Head of caudate nucleus (tissue), 42 donors: ENCODE data around the gene MMP13.

ENCODE experiments used
- DNase-seq, 42 donors: peaks; one replicate each; pipeline versions ENCODE4 v3.0.0 to v3.0.0-alpha.2; 2020 to 2021; ENCODE audit warnings: mixed read lengths in 7 of 42
- intact Hi-C: fragments of 100-400 bp; cut with DNase I; formaldehyde crosslinking; loops from one replicate; pipeline ENCODE4 v1.15.0; 2022

Gene MMP13

DNA sequence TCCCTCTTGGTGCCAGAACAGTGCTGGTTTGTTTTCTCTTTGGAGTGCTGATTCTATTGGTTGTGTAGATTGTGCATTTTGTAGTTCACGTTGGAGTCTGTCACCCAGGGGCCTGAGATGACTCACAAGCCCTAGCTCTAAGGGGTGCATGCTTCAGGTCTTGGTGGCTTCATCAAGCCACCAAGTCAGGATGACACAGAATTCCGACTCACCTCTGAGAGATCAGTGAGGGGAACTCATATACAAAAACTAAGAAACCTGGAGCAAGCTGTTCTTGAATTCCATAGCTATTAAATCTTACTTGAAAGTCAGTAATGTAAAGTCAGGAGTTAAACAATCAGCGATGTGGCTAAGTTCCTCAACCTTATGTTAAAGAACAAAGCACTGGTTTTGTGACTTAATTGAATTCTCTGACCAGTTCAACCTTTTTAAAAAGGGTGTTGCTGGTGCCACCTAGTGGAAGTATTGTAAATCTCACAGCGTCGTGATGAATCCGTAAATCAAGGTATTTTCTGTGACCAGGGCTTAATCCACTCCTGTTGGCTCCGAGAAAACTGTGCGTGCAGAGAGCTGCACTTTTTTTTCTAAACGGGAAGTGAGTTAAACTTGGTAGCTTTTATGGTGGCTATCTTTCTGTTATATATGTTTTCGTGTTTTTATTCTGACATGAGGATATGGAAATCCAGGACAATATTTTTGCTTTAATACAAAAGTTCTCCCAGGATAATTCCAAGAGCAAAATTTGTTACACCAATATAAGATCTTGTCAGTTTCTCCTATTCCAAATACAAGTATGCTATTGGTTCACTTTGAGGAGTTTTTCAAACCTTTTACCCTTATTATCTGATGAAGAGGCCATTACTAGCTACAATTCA, 14.6 kb downstream of the MMP13 start:
- intact Hi-C loops: no loop called here
- DNase-seq: peak in 28 of 42 donors; percentile 15 to 73 (median 49)

DNA sequence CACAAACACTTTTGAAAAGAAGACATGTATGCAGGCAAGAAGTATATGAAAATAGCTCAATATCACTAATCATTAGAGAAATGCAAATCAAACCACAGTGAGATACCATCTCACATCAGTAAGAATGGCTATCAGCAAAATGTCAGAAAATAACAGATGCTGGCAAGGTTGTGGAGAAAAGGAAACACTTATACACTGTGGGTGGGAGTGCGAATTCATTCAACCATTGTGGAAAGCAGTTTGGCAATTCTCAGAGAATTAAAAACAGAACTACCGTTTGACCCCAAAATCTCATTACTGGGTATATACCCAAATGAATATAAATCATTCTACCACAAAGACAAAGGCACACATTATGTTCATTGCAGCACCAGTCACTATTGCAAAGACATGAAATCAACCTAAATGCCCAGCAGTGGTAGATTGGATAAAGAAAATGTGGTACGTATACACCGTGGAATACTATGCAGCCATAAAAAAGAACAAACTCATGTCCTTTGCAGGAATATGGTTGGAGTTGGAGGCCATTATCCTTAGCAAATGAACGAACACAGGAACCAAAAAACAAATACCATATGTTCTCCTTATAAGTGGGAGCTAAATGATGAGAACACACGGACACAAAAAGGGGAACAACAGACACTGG, 18.5 kb downstream of the MMP13 start:
- intact Hi-C loops: no loop called here

DNA sequence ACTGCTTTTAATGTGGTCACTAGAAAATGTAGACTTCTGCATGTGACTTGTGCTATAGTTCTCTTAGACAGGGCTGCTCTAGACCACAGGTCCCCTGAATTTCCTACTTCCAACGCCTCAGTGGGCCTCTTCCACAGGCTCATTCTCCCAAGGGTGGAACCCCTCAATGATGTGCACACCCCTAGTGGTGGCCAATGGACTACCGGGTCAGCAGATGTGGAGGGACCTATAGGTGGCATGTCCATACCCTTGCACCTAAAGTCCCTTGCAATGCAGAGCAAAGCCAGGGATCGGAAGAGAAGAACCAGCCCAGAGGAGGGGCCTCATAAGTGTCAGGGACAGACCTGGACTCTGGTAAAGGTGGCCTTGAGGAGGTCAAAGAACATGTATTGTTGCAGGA, 20.0 kb downstream of the MMP13 start:
- intact Hi-C loops: no loop called here
- DNase-seq: no peak

More for the DNA sequence above, 18.5 kb downstream of the MMP13 start:
- DNase-seq: no peak

DNA sequence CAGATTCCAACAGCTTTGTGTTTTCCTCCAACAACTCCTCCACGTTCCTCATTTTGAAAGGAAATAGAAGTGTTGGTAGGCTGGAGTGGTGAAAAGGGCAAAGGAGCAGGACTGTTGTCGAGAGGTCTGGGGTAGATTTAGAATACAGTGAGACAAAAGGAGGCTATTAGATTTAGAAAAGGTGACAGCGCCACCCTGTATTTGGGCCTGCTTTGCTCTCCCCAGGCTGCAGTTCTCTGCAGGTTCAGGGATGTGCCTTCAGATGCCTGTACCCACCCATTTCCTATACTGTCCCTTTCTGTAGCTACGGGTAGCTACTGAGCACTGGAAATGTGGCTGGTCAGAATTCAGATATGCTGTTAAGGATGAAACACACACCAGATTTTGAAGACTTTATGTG, 20.8 kb downstream of the MMP13 start:
- intact Hi-C loops: no loop called here
- no peak for DNase-seq

DNA sequence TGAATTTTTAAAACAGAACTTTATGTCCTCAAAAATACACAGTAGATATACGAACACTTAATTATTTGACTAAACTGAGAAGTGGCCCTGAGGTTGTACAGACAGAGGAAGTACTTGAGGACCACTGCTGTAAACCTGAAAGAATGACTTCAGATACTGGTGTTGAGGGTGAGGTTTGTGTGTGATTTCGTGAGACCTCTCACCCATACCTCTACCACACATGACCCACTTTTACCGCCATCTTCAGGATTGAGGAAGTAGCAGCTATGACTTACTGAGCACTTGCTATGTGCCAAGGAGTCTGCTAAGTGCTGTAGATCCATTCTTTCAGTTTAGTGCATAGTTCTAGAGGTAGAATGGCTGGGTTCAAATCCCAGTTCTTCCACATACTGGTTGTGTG, 21.9 kb downstream of the MMP13 start:
- DNase-seq: no peak
- intact Hi-C loops: no loop called here

DNA sequence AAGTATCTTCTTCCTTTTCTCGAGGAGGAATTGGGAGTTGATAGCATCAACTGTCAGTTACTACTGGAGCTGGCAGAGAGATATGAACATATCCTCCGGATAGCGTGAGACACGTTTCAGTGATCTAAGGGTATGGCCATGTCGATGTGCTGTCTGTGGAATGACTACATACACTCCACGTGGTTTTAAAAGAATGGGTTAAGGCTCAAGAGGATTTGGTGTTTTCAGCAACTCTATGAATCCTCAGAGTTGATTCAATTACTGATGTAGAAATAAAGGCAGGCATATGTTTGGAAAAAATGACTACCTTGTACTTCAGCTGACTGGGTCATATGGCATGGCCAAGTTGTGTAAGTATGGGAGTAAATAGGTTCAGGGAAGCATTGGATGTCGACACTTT, 22.9 kb downstream of the MMP13 start:
- no peak for DNase-seq
- intact Hi-C loops: no loop called here

DNA sequence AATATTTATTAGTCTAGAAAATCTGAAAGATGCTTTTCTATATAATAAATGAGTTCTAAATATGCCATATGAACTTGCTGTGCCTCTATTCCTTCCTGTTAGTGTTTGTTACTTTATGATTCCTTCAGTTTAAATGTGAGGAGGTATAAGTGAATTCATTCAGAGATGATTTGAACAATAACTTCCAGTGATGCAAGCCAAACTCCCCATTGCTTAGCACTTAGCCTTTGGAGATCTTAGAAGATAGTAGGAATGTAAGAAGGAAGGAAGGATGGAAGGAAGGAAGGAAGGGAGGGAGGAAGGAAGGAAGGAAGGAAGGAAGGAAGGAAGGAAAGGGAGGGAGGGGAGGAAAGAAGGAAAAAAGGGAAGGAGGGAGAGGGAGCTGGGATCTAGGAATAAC, 25.1 kb downstream of the MMP13 start:
- no peak for DNase-seq
- intact Hi-C loops: no loop called here

DNA sequence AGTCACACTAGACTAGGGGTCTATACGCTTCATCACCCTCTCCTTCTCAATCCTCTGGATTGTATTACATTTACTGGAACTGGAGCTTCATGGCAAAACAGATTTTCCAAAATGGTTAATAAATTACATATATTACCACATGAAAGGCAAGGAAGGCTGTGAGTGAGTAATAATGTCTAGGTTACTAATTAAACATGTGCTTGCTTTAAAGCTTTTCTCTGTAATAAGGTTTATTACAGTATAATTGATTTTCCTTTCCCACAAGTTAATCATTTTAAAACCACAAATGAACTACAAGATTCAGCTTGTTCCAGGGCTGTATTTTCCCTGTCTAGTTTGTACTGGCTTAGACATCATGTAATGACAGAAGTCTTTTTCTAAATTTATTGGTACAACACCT, 25.6 kb downstream of the MMP13 start:
- intact Hi-C loops: no loop called here
- DNase-seq: no peak

DNA sequence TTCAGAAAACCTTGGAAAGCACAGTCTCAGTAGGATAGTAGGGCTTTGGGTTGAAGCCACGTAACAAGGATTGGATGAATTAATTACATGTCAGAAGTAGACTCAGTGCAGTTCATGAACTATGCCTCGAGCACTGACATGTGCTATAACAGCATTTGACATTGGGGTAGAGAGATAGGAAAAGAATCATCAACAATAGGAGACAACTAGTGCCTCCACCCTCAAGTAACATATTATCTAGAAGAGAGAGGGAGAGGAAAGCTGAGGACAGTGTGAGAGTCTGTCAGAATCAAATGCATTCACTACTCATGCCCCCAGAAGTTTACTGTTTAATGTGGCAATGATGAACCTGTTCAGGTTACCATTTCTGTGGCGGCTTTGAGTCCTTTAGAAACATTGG, 26.4 kb downstream of the MMP13 start:
- intact Hi-C loops: no loop called here
- no peak for DNase-seq

DNA sequence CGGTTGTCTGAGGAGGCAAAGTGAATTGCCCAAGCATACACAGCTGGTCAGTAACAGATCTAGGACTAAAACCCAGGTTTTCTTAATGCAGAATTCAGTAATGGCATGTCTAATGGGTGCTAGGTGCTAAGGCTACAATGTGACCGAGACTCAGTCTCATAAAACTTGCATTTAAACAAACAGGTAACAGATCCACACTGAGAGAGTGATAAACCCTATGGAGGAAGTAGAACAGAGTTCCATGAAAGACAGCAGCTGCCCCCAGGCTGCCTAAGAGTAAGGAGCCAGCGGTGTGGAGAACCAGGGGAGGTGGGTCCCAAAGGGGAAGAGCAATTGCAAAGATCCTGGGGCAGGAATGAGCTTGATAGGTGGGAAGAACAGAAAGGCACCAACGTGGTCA, 27.3 kb downstream of the MMP13 start:
- no peak for DNase-seq
- intact Hi-C loops: no loop called here

DNA sequence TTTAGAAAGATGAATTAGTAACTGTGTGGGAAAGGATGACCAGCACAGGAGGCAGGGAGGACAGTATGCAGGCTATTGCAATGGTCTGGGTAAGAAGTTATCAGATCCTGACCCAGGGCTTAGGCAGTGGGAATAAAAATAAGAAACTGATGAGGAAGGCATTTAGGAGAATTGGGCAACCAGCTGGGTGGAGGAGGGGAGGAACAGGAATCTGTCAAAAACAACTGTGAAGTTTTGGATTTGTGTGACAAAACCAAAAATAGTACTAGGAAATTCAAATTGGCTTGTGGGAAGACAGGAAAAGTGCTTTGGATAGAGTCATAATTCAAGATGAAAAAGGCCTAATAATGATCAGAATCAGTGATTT, 27.9 kb downstream of the MMP13 start:
- intact Hi-C loops: no loop called here
- peak in 32 of 42 donors; percentile 8 to 69 (median 43) for DNase-seq

DNA sequence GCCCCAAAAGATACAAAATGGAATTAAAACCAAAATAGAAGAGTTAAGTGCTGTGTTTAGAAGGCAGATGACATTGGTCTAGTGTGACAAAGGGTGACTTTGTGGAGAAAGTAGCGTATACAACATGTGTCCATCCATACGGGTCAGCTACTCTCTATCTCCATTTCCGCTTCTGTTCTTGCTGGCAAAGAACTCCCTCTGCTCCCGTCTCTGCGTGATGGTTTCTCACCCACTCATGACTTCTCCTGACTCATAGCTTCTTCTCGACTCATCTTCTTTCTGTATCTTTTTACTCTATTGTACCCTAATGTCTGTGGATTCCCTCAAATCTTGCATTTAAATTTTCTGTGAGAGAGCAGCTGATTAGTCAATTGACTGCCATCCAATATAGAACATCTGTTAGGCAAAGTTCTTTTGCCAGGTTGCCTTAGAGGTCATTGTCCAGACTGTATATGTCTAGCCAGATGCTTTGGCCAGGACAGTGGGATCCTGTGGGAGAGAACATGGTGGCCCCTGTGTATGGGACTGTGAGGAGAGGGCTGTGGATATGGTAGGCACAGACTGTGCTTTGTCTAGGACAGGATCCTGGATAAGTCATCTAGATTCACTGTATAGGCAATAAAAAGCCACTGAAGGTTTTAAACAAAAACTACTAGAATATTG, 28.4 kb downstream of the MMP13 start:
- DNase-seq: peak in 26 of 42 donors; percentile 9 to 75 (median 39)

DNA sequence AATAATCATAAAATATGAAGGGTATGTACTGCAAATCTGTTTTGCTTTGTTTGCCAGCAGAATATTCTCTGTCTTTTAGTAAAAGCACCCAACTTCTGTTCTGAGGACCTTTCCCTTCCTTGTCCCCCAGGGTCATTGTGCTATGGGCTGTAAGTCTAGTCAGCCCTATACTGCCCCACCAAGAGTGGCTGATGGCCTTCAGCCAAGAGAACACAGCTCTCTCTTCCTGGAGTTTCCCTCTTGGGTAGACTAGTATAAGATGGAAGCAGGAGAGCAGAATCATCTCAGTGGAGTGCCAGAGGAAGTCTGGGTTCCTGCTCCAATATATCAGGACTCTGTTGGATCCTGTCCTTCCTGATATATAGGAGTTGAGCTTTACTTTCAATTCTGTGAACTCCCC, 29.0 kb downstream of the MMP13 start:
- no peak for DNase-seq
- intact Hi-C loops: no loop called here

More for the DNA sequence above, 28.4 kb downstream of the MMP13 start:
- intact Hi-C loops: no loop called here

DNA sequence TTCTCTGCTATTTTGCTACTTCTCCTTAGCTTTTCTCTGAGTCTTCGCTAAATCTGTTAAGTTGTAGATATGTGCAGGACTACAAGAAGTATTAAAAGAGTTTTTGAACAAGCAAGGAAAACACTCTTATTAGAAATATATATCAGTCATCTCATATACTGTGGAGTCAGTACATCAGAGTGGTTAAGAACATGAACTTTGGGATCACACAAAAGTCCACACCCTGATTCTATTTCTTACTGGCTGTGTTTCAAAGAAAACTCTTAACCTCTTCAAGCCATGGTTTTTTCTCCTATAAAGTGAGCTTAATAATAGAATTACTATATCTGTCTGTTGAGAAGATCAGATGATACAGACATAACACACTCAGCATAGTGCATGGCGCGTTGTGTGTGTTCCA, 29.5 kb downstream of the MMP13 start:
- intact Hi-C loops: no loop called here
- no peak for DNase-seq

DNA sequence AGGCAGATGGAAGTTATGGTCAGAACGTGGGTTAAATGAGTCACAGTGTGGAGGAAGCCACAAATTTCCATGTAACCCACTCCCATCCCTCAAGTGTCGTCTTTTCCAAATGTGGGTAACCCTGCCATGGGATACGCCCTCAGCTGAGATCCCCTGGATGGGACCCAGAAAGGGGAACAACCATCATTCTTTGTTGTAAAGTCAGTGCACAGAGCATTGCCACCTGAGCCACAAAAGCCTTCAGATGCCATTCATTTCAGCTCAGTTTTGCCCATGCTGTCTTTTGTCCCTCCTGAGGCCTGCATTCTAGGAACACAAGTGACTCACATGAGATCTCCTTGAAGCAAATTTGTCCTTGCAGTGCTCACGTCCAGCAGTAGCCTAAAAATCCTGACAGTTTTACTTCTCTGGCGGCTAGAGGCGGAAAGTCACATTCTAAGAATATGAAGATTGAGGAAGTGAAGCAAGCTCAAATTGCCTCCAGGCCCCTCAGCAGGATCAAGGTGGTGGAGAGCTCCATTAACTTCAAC, 30.6 kb downstream of the MMP13 start:
- peak in 1 of 42 donors; percentile 8 for DNase-seq
- intact Hi-C loops: no loop called here

DNA sequence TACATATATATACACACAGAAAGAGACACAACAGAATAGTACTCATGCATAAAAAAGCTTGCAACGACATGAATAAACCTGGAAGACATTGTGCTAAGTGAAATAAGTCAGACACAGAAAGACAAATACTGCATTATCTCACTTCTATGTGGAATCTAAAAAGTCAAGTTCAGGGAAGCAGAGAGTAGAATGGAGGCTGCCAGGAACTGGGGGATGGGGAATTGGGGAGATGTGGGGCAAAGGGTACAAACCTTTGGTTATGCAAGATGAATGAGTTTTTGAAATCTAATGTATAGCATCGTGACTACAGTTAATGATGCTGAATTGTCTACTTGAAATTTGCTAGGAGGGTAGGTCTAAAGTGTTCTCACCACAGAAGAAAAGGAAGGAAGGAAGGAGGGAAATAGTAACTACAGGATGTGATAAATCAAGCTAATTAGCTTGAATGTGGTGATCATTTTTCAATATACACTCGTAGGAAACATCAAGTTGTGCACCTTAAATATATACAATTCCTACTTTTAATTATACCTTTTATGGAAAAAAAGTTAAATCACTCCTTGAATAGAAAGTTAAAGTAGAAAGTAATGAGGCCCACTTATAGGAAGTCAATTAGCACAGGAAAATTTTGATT, 33.8 kb downstream of the MMP13 start:
- intact Hi-C loops: no loop called here
- DNase-seq: no peak

DNA sequence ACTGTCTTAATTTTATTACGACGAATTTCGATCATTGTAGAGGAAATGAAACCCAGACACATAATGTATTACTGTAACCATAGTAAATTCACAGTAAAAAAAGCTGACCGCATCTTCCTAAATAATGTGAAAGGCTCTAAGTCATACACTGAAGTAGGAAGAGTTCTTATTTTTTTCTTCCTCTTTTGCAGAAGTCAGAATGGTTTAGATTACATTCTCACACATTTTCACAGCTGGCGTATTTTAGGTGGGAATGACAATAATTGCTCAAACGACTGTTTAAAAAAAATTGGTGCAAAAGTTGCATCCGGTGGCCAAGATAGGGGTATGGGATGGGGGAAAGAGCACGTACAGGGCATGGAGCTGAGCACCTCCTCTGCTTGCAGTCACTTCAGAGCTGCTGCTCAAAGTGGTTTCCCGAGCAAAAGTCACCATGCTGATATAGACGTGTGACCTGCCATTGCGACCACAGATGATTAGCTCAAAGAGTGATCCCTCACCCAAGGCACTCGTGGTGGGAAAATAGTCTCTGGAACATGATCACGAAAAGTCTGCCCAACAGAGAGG, 35.3 kb downstream of the MMP13 start:
- intact Hi-C loops: no loop called here
- peak in 1 of 42 donors; percentile 14 for DNase-seq

DNA sequence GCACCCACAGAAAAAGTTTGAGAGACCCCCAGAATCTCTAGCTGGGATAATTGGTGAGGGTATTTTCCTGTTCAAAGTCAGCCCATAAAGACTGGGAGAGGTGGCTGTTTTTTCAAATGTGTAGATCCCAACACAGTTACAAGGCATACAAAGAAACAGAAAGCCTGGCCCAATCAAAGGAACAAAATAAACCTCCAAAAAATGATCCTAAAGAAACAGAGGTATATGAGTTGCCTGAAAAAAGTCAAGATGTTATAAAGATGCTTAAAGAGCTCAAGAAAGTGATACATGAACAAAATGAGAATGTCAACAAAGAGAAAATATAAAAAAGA, 40.5 kb downstream of the MMP13 start:
- DNase-seq: no peak
- intact Hi-C loops: no loop called here
